ENCODE results near the gene LRRC74B.

- no peak for TF ChIP-seq CTCF (IDR thresholded peaks at IDR 0.05)
- no peak for TF ChIP-seq ZFX (IDR thresholded peaks at IDR 0.05; ENCODE audit: borderline replicate concordance)
Observed at GRCh38 chr22:21052715-21053459, 7.1 kb downstream of the LRRC74B start.

Measured in 22Rv1 (cell line).